ENCODE data around the gene IRX6. TPM values are rescaled to one million over a fixed set of nuclear protein-coding genes. Genes with fewer than 3 reads are reported as not detected.

IRX6 gene
- total RNA-seq, 1 experiment from 2014 or later, result not detected

- Histone ChIP-seq H3K27me3 (replicated peaks; ENCODE audit: control insufficient read depth, insufficient read depth, low read length) (no peaks in the 10 kb centered on the region), H3K4me1 (peaks cover 12% of the 10 kb centered on the region; the same call in 1 of the 2 replicates), H3K4me3 (ENCODE audit: low read depth, low read length) (no peak overlapping the region), H3K9me3 (no peaks in the 10 kb centered on the region), H3K36me3 (ENCODE audit: control insufficient read depth, insufficient read depth, low read length) (no peaks in the 10 kb centered on the region)
- no peak for TF ChIP-seq CTCF (IDR thresholded peaks at IDR 0.05; ENCODE audit: insufficient read depth in 1 of 2, low read depth in 1 of 2, low read length in 1 of 2, severe bottlenecking in 1 of 2, unreplicated experiment in 1 of 2)
- intact Hi-C loops (cut with micrococcal nuclease; ENCODE audit: unreplicated experiment), result loop anchor here (10.0 kb wide), 1 partner anchor 442 kb away; the partner anchor contains the start of gene IRX5
- BruUV-seq (replicated peaks), result no TSS peak
- CTCF ChIA-PET, result no interaction called here
- POLR2A ChIA-PET, result no interaction called here
- no peaks in the 10 kb centered on the region for H3K4me1 Mint-ChIP-seq (ENCODE audit: low read depth, unreplicated experiment)
- H3K9me3 Mint-ChIP-seq (ENCODE audit: unreplicated experiment), result no peaks in the 10 kb centered on the region
- no peaks in the 10 kb centered on the region for H3K27me3 Mint-ChIP-seq (ENCODE audit: insufficient read depth, unreplicated experiment)
- no peak overlapping the region for H3K4me3 Mint-ChIP-seq (ENCODE audit: unreplicated experiment)
- H3K27ac Mint-ChIP-seq (ENCODE audit: unreplicated experiment), result no peak overlapping the region
- H3K36me3 Mint-ChIP-seq (ENCODE audit: insufficient read depth, unreplicated experiment), result no peaks in the 10 kb centered on the region
- DNase-seq, result no peak
Measured at GRCh38 chr16:55376567-55377167, 52.7 kb downstream of the IRX6 start.

- no peaks in the 10 kb centered on the region for H3K27me3 Mint-ChIP-seq (ENCODE audit: insufficient read depth, unreplicated experiment)
- no peaks in the 10 kb centered on the region for H3K36me3 Mint-ChIP-seq (ENCODE audit: insufficient read depth, unreplicated experiment)
- BruUV-seq (replicated peaks), result no TSS peak
- POLR2A ChIA-PET, result no interaction called here
- Histone ChIP-seq H3K4me1 (peaks cover 12% of the 10 kb centered on the region; the same call in 1 of the 2 replicates), H3K27me3 (replicated peaks; ENCODE audit: control insufficient read depth, insufficient read depth, low read length) (no peaks in the 10 kb centered on the region), H3K36me3 (ENCODE audit: control insufficient read depth, insufficient read depth, low read length) (no peaks in the 10 kb centered on the region), H3K4me3 (ENCODE audit: low read depth, low read length) (no peak overlapping the region), H3K9me3 (no peaks in the 10 kb centered on the region)
- DNase-seq, result peak; percentile 39 to 59
- TF ChIP-seq CTCF (IDR thresholded peaks at IDR 0.05; ENCODE audit: insufficient read depth in 1 of 2, low read depth in 1 of 2, low read length in 1 of 2, severe bottlenecking in 1 of 2, unreplicated experiment in 1 of 2), result no peak
- H3K9me3 Mint-ChIP-seq (ENCODE audit: unreplicated experiment), result no peaks in the 10 kb centered on the region
- CTCF ChIA-PET, result no interaction called here
- no peak overlapping the region for H3K27ac Mint-ChIP-seq (ENCODE audit: unreplicated experiment)
- H3K4me3 Mint-ChIP-seq (ENCODE audit: unreplicated experiment), result no peak overlapping the region
- intact Hi-C loops (cut with micrococcal nuclease; ENCODE audit: unreplicated experiment), result loop anchor here (10.0 kb wide), 1 partner anchor 443 kb away; the partner anchor contains the start of gene IRX5
- no peaks in the 10 kb centered on the region for H3K4me1 Mint-ChIP-seq (ENCODE audit: low read depth, unreplicated experiment)
Measured at GRCh38 chr16:55377840-55378239, 53.8 kb downstream of the IRX6 start.

GRCh38 chr16:55378616-55379015 lies 54.6 kb downstream of the IRX6 start:
- no TSS peak for BruUV-seq (replicated peaks)
- POLR2A ChIA-PET, result no interaction called here

More at GRCh38 chr16:55378616-55379015, 54.6 kb downstream of the IRX6 start:
- intact Hi-C loops (cut with micrococcal nuclease; ENCODE audit: unreplicated experiment), result loop anchor here (10.0 kb wide), 1 partner anchor 444 kb away; the partner anchor contains the start of gene IRX5
- H3K27ac Mint-ChIP-seq (ENCODE audit: unreplicated experiment), result no peak overlapping the region
- DNase-seq, result no peak
- no peaks in the 10 kb centered on the region for H3K27me3 Mint-ChIP-seq (ENCODE audit: insufficient read depth, unreplicated experiment)
- H3K9me3 Mint-ChIP-seq (ENCODE audit: unreplicated experiment), result no peaks in the 10 kb centered on the region
- no peaks in the 10 kb centered on the region for H3K4me1 Mint-ChIP-seq (ENCODE audit: low read depth, unreplicated experiment)
- TF ChIP-seq CTCF (IDR thresholded peaks at IDR 0.05; ENCODE audit: insufficient read depth in 1 of 2, low read depth in 1 of 2, low read length in 1 of 2, severe bottlenecking in 1 of 2, unreplicated experiment in 1 of 2), result no peak
- H3K4me3 ChIP-seq (ENCODE audit: low read depth, low read length), result no peak overlapping the region
- H3K36me3 ChIP-seq (ENCODE audit: control insufficient read depth, insufficient read depth, low read length), result no peaks in the 10 kb centered on the region
- peaks cover 12% of the 10 kb centered on the region; the same call in 1 of the 2 replicates for H3K4me1 ChIP-seq
- H3K4me3 Mint-ChIP-seq (ENCODE audit: unreplicated experiment), result no peak overlapping the region
- no peaks in the 10 kb centered on the region for H3K36me3 Mint-ChIP-seq (ENCODE audit: insufficient read depth, unreplicated experiment)
- H3K27me3 ChIP-seq (replicated peaks; ENCODE audit: control insufficient read depth, insufficient read depth, low read length), result no peaks in the 10 kb centered on the region
- CTCF ChIA-PET, result no interaction called here
- H3K9me3 ChIP-seq, result no peaks in the 10 kb centered on the region

Data from Caco-2 (cell line).